KMS-11 (cell line): ENCODE measurements around the gene LHX3.

Source experiments
- H2AFZ ChIP-seq: fragments of 200-600 bp; sonication (generic); 2 replicates; pipeline ENCODE4 v1.6.1; 2016; ENCODE audit warnings: antibody characterized with exemption, mixed run types, low read depth
- H3K27ac ChIP-seq: fragments of 200-600 bp; sonication (generic); 2 replicates; pipeline ENCODE4 v1.6.1; 2016; ENCODE audit warnings: mild to moderate bottlenecking, mixed run types
- H3K27me3 ChIP-seq: fragments of 200-600 bp; sonication (generic); 2 replicates; pipeline ENCODE4 v1.6.1; 2017; ENCODE audit warnings: mild to moderate bottlenecking, low read depth, mixed run types, moderate library complexity; ENCODE audit not compliant: insufficient read depth
- H3K36me3 ChIP-seq: fragments of 200-600 bp; sonication (generic); 2 replicates; pipeline ENCODE4 v1.6.1; 2017; ENCODE audit warnings: mild to moderate bottlenecking, mixed run types; ENCODE audit not compliant: insufficient read depth
- H3K4me1 ChIP-seq: fragments of 200-600 bp; sonication (generic); 2 replicates; pipeline ENCODE4 v1.6.1; 2016; ENCODE audit warnings: mild to moderate bottlenecking, low read depth, mixed run types; ENCODE audit not compliant: poor library complexity, severe bottlenecking
- H3K4me2 ChIP-seq: fragments of 200-600 bp; sonication (generic); 2 replicates; pipeline ENCODE4 v1.7.0; 2016; ENCODE audit warnings: mild to moderate bottlenecking, mixed run types
- H3K4me3 ChIP-seq: fragments of 200-600 bp; sonication (generic); IDR thresholded peaks from 2 replicates; pipeline ENCODE4 v1.6.1; 2017; ENCODE audit warnings: low read depth, low read length, mixed read lengths; ENCODE audit not compliant: insufficient read depth
- H3K79me2 ChIP-seq: fragments of 200-600 bp; sonication (generic); 2 replicates; pipeline ENCODE4 v1.6.1; 2016; ENCODE audit warnings: low read depth, mixed run types; ENCODE audit not compliant: insufficient read depth
- H3K9ac ChIP-seq: fragments of 200-600 bp; sonication (generic); 2 replicates; pipeline ENCODE4 v1.6.1; 2016; ENCODE audit warnings: mild to moderate bottlenecking, mixed run types
- H4K20me1 ChIP-seq: fragments of 200-600 bp; sonication (generic); 2 replicates; pipeline ENCODE4 v1.6.1; 2016; ENCODE audit warnings: mild to moderate bottlenecking, mixed run types; ENCODE audit not compliant: insufficient read depth
- CTCF ChIP-seq: fragments of 200-600 bp; sonication (generic); conservative IDR thresholded peaks from 2 replicates; pipeline ENCODE4 v1.6.1; 2017; ENCODE audit warnings: low read depth, mild to moderate bottlenecking, antibody characterized with exemption, low read length, moderate library complexity, mixed read lengths

Gene LHX3

GRCh38 chr9:136251264-136252115 lies 46.6 kb upstream of the LHX3 start:
- Histone ChIP-seq H3K9ac (no peak overlapping the region), H3K4me3 (no peak overlapping the region), H3K4me2 (no peak overlapping the region), H2AFZ (no peak overlapping the region), H3K27me3 (peaks cover 90% of the 10 kb centered on the region), H4K20me1 (no peaks in the 10 kb centered on the region), H3K36me3 (no peaks in the 10 kb centered on the region), H3K4me1 (no peaks in the 10 kb centered on the region), H3K79me2 (no peaks in the 10 kb centered on the region), H3K27ac (no peak overlapping the region)
- no peak for TF ChIP-seq CTCF

DNA sequence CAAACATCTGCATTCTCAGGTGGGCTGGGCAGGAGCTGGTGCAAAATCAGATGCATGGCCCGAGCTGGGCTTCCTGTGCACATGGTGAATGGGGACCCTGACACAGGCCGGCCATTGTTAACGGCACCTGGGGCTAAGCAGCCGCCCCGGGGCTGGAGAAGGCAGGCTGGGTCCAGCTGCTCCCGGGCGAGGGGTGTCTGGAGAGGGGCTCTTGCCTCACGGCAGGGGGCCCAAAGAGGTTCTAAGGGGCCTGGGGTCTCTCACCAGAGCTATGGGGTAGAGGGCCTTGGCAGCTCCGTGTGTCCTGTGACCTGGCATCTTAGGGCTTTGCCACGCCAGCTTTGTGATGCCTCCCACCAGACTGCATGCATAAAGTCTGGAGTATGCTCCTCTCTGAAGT lies 45.7 kb upstream of the LHX3 start:
- no peak overlapping the region for H3K27ac ChIP-seq
- H3K27me3 ChIP-seq = peaks cover 87% of the 10 kb centered on the region
- no peaks in the 10 kb centered on the region for H3K79me2 ChIP-seq
- no peak overlapping the region for H2AFZ ChIP-seq
- no peak overlapping the region for H3K4me3 ChIP-seq
- no peaks in the 10 kb centered on the region for H4K20me1 ChIP-seq
- H3K36me3 ChIP-seq = no peaks in the 10 kb centered on the region
- H3K4me1 ChIP-seq = peaks cover 5% of the 10 kb centered on the region
- no peak for TF ChIP-seq CTCF
- H3K9ac ChIP-seq = no peak overlapping the region
- H3K4me2 ChIP-seq = no peak overlapping the region

DNA sequence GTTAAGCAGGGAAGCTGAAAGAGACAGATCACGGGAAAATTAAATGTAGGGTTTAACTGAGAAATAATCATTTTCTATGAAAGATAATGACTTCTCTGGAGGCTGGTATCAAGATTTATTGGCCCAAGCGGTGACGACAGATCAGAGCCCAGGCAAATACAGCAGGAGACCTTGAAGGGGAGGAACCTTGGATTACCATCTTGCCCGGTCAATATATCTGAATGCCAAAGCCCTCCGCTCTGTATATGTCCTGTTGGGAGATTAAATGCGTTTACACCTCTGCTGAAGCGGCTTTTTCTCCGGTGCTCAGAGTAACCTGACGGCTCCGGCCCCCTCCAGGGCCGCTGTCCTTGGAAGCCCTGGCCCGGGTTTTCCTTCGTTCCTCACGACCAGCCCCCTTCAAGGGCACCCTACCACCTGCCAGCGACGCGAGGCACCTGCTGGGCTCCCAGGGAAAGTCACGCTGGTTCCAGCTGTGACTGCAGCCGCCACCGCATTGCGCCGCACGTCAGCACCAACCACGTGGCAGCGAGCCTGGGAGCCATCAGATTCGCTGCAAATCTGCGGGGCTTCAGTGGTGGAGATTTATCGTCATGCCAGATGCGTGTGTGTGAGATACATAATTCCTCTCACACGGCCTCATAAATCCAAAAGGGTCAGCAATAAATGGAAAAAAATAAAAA lies 45.1 kb upstream of the LHX3 start:
- Histone ChIP-seq H3K4me3 (no peak overlapping the region), H3K27me3 (peaks cover 80% of the 10 kb centered on the region), H3K4me2 (no peak overlapping the region), H3K27ac (no peak overlapping the region), H3K4me1 (peaks cover 5% of the 10 kb centered on the region), H3K79me2 (peaks cover 3% of the 10 kb centered on the region; the same call in 1 of the 2 replicates), H3K9ac (no peak overlapping the region), H2AFZ (no peak overlapping the region), H3K36me3 (no peaks in the 10 kb centered on the region), H4K20me1 (no peaks in the 10 kb centered on the region)
- TF ChIP-seq CTCF = no peak

DNA sequence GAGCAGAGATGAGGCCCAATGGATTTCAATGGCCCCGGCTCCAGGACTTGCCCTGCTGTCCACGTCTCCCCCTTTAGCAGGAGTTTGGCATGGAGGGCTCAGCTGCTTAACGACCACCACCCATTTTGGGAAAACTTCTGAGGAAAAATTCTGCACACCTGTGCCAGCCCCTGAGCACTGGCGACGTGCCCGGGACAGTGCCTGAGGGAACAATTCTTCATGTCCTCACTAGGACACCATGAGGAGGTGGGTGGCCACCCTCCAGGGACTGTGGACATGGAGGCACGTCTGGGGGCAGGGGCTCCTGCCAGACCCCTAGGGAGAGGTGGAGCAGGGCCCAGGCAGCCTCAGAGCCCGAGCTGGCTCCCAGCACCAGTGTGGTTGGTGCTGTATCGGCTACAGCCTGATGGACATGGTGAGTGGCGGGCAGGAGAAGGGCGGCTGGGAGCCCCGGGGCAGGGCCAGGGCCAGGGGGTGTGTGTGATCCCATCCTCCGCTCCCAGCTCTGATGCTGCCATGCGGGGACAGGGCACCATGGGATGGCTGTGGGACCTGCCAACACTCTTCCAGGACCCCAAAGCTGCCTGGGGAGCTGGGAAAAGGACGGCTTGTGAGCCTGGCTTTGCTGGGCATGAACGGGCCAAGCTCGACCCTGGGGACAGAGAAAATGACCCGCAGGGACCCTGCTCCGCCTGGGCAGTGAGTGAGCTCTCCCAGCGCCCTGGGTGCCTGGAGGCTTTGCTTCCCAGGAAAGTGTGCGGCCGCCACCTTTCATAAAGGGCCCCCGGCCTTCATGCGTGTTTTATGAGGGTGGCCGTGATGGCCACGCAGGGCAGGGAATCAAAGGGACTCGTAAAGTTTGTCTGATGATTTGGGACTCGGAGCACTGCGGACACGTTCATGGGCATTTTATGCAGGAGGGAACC lies 44.3 kb upstream of the LHX3 start:
- Histone ChIP-seq H3K36me3 (no peaks in the 10 kb centered on the region), H3K79me2 (peaks cover 11% of the 10 kb centered on the region; the same call in 1 of the 2 replicates), H3K27me3 (peaks cover 72% of the 10 kb centered on the region), H3K4me2 (no peak overlapping the region), H3K27ac (no peak overlapping the region), H2AFZ (no peak overlapping the region), H3K4me3 (no peak overlapping the region), H3K9ac (no peak overlapping the region), H3K4me1 (peaks cover 12% of the 10 kb centered on the region), H4K20me1 (no peaks in the 10 kb centered on the region)
- no peak for TF ChIP-seq CTCF
